Mesenchymal stem cell (in vitro differentiated cells and primary cell): Measurements from ENCODE around the gene BAIAP2.

Experiments used
- DNase-seq: peaks from one replicate; pipeline ENCODE4 v3.0.0-alpha.2; 2013
- H2AFZ ChIP-seq: one replicate; pipeline ENCODE4 v1.6.1; 2013; ENCODE audit warnings: low read depth, mild to moderate bottlenecking, control low read depth, inconsistent platforms, low read length, moderate library complexity
- H2AK5ac ChIP-seq: 2 replicates; pipeline ENCODE4 v1.6.1; 2013; ENCODE audit warnings: low read length, moderate library complexity, mild to moderate bottlenecking, inconsistent platforms; ENCODE audit not compliant: severe bottlenecking
- H2BK120ac ChIP-seq: one replicate; pipeline ENCODE4 v1.6.1; 2013; ENCODE audit warnings: low read depth, mild to moderate bottlenecking, inconsistent platforms, low read length, moderate library complexity
- H2BK12ac ChIP-seq, 2 experiments: one replicate each; pipeline ENCODE4 v1.6.1; 2013; ENCODE audit warnings: inconsistent platforms in 2 of 2, low read length in 2 of 2, mild to moderate bottlenecking in 2 of 2, moderate library complexity in 2 of 2, control low read depth in 1 of 2
- H2BK15ac ChIP-seq: one replicate; pipeline ENCODE4 v1.6.1; 2013; ENCODE audit warnings: mild to moderate bottlenecking, low read depth, inconsistent platforms; ENCODE audit not compliant: poor library complexity, severe bottlenecking
- H2BK5ac ChIP-seq: 2 replicates; pipeline ENCODE4 v1.6.1; 2013; ENCODE audit warnings: low read depth, mild to moderate bottlenecking, low read length, control low read depth, inconsistent platforms; ENCODE audit not compliant: poor library complexity, severe bottlenecking
- H3K14ac ChIP-seq, 2 experiments: one replicate each; pipeline ENCODE4 v1.6.1; 2013; ENCODE audit warnings: inconsistent platforms in 2 of 2, low read length in 2 of 2, control low read depth in 1 of 2, mild to moderate bottlenecking in 1 of 2, moderate library complexity in 1 of 2
- H3K18ac ChIP-seq, 2 experiments: one replicate each; pipeline ENCODE4 v1.6.1; 2013; ENCODE audit warnings: inconsistent platforms in 2 of 2, low read length in 2 of 2, control low read depth in 1 of 2, low read depth in 1 of 2, mild to moderate bottlenecking in 1 of 2
- H3K23ac ChIP-seq, 2 experiments: one replicate each; pipeline ENCODE4 v1.6.1; 2013; ENCODE audit warnings: inconsistent platforms in 2 of 2, low read length in 2 of 2, mild to moderate bottlenecking in 2 of 2, moderate library complexity in 2 of 2, control low read depth in 1 of 2
- H3K27ac ChIP-seq: 2 replicates; pipeline ENCODE4 v1.5.1; 2013; ENCODE audit warnings: mild to moderate bottlenecking, moderate library complexity, low read length, control low read depth, inconsistent platforms; ENCODE audit not compliant: poor library complexity, severe bottlenecking
- H3K27me3 ChIP-seq, 2 experiments: 2 replicates each; pipeline versions ENCODE4 v1.6.1 to v1.7.0; 2013; ENCODE audit warnings: low read length in 2 of 2, mild to moderate bottlenecking in 2 of 2, moderate library complexity in 2 of 2, control low read depth in 1 of 2, inconsistent platforms in 1 of 2; ENCODE audit not compliant: control insufficient read depth in 1 of 2, insufficient read depth in 1 of 2
- H3K36me3 ChIP-seq, 2 experiments: 2 replicates each; pipeline versions ENCODE4 v1.6.1 to v1.7.0; 2013; ENCODE audit warnings: low read length in 2 of 2, control low read depth in 1 of 2, inconsistent platforms in 1 of 2, low read depth in 1 of 2, mild to moderate bottlenecking in 1 of 2; ENCODE audit not compliant: insufficient read depth in 2 of 2, control insufficient read depth in 1 of 2
- H3K4ac ChIP-seq, 2 experiments: one replicate each; pipeline ENCODE4 v1.6.1; 2013; ENCODE audit warnings: inconsistent platforms in 2 of 2, low read length in 2 of 2, mild to moderate bottlenecking in 2 of 2, moderate library complexity in 2 of 2, control low read depth in 1 of 2, low read depth in 1 of 2
- H3K4me1 ChIP-seq: 2 replicates; pipeline ENCODE4 v1.6.1; 2013; ENCODE audit warnings: low read depth, low read length, control low read depth; ENCODE audit not compliant: control insufficient read depth, insufficient read depth
- H3K4me2 ChIP-seq: 2 replicates; pipeline ENCODE4 v1.6.1; 2013; ENCODE audit warnings: low read length, mild to moderate bottlenecking, inconsistent platforms; ENCODE audit not compliant: poor library complexity, severe bottlenecking
- H3K4me3 ChIP-seq, 2 experiments: 2 replicates each; pipeline versions ENCODE4 v1.5.1 to v1.7.0; 2013; ENCODE audit warnings: low read length in 2 of 2, mild to moderate bottlenecking in 2 of 2, control low read depth in 1 of 2, low read depth in 1 of 2; ENCODE audit not compliant: insufficient read depth in 1 of 2
- H3K79me1 ChIP-seq: replicated peaks from 2 replicates; pipeline ENCODE4 v1.6.1; 2013; ENCODE audit warnings: mild to moderate bottlenecking, control low read depth, low read length, inconsistent platforms; ENCODE audit not compliant: poor library complexity, severe bottlenecking
- H3K9ac ChIP-seq: 2 replicates; pipeline ENCODE4 v1.7.0; 2013; ENCODE audit warnings: mild to moderate bottlenecking, low read length, moderate library complexity
- H3K9me3 ChIP-seq: 2 replicates; pipeline ENCODE4 v1.7.0; 2013; ENCODE audit warnings: mild to moderate bottlenecking, low read length; ENCODE audit not compliant: control insufficient read depth
- H4K8ac ChIP-seq: one replicate; pipeline ENCODE4 v1.6.1; 2013; ENCODE audit warnings: inconsistent platforms, mild to moderate bottlenecking, low read length, moderate library complexity
- H4K91ac ChIP-seq: one replicate; pipeline ENCODE4 v1.6.1; 2013; ENCODE audit warnings: mild to moderate bottlenecking, low read length, inconsistent platforms
- WGBS: methylation state at CpG from one replicate; pipeline ENCODE4 v1.1.7; 2013; ENCODE audit warnings: mixed read lengths; 5-methylcytosine and 5-hydroxymethylcytosine counted together

The BAIAP2 gene

GRCh38 chr17:81084680-81085419 is 49.9 kb downstream of the BAIAP2 start:
- WGBS = 81% methylated on average over 26 of the region's 26 CpGs
- Histone ChIP-seq H3K4ac (no peak overlapping the region), H2BK15ac (no peak overlapping the region), H3K23ac (no peak overlapping the region), H2AK5ac (no peak overlapping the region), H3K9ac (no peak overlapping the region), H2BK120ac (no peak overlapping the region), H3K36me3 (peaks cover 28 to 95% of the 10 kb centered on the region in 2 experiments), H3K79me1 (peaks cover 69% of the 10 kb centered on the region), H3K4me1 (peaks cover 32% of the 10 kb centered on the region), H2BK5ac (no peak overlapping the region), H2AFZ (no peak overlapping the region), H4K91ac (no peak overlapping the region), H3K14ac (no peak overlapping the region), H4K8ac (no peak overlapping the region), H3K27ac (no peak overlapping the region), H3K9me3 (no peaks in the 10 kb centered on the region), H2BK12ac (no peak overlapping the region), H3K18ac (no peak overlapping the region), H3K27me3 (no peaks in the 10 kb centered on the region), H3K4me3 (no peak overlapping the region), H3K4me2 (no peak overlapping the region)
- DNase-seq = no peak

GRCh38 chr17:81085420-81085911 is 50.5 kb downstream of the BAIAP2 start:
- no peak overlapping the region for H2AFZ ChIP-seq
- no peak overlapping the region for H3K23ac ChIP-seq
- H2AK5ac ChIP-seq = no peak overlapping the region
- H3K27ac ChIP-seq = no peak overlapping the region
- peaks cover 73% of the 10 kb centered on the region for H3K79me1 ChIP-seq
- no peak overlapping the region for H2BK15ac ChIP-seq
- H3K9me3 ChIP-seq = no peaks in the 10 kb centered on the region
- H3K4me1 ChIP-seq = peaks cover 29% of the 10 kb centered on the region
- no peak overlapping the region for H2BK120ac ChIP-seq
- H3K36me3 ChIP-seq = peaks cover 28 to 95% of the 10 kb centered on the region in 2 experiments
- H4K8ac ChIP-seq = no peak overlapping the region
- H3K18ac ChIP-seq = no peak overlapping the region
- DNase-seq = no peak
- no peak overlapping the region for H3K14ac ChIP-seq
- H4K91ac ChIP-seq = no peak overlapping the region
- H3K4me3 ChIP-seq = no peak overlapping the region
- no peak overlapping the region for H2BK5ac ChIP-seq
- no peak overlapping the region for H3K9ac ChIP-seq
- WGBS = 82% methylated on average over 20 of the region's 20 CpGs
- no peak overlapping the region for H3K4ac ChIP-seq
- H2BK12ac ChIP-seq = no peak overlapping the region
- H3K27me3 ChIP-seq = no peaks in the 10 kb centered on the region
- no peak overlapping the region for H3K4me2 ChIP-seq

GRCh38 chr17:81086789-81087551 is 52.0 kb downstream of the BAIAP2 start:
- Histone ChIP-seq H3K36me3 (peaks cover 28 to 99% of the 10 kb centered on the region in 2 experiments), H3K18ac (no peak overlapping the region), H3K4ac (no peak overlapping the region), H3K9ac (no peak overlapping the region), H3K4me1 (peaks cover 21% of the 10 kb centered on the region), H3K4me3 (no peak overlapping the region), H3K79me1 (peaks cover 70% of the 10 kb centered on the region), H3K27me3 (no peaks in the 10 kb centered on the region), H3K27ac (no peak overlapping the region), H2BK5ac (no peak overlapping the region), H2BK12ac (no peak overlapping the region), H2BK120ac (no peak overlapping the region), H3K14ac (no peak overlapping the region), H2AK5ac (no peak overlapping the region), H3K4me2 (no peak overlapping the region), H3K9me3 (no peaks in the 10 kb centered on the region), H3K23ac (no peak overlapping the region), H4K91ac (no peak overlapping the region), H2BK15ac (no peak overlapping the region), H4K8ac (no peak overlapping the region), H2AFZ (no peak overlapping the region)
- 97% methylated on average over 32 of the region's 32 CpGs for WGBS
- no peak for DNase-seq
